Fibroblast of villous mesenchyme (primary cell): Measurements from ENCODE around the gene CD300LD. TPM values are rescaled to one million over a fixed set of nuclear protein-coding genes. Genes with fewer than 3 reads are reported as not detected.
"Not testable (repeated sequence)": the region's sequence is repeated elsewhere in the genome, so short reads cannot be mapped to it uniquely, and the experiment has no call there.

ENCODE experiments used
- DNase-seq: peaks from one replicate; pipeline ENCODE4 v3.0.0-alpha.2; 2010; ENCODE audit warnings: low read depth
- H3K4me3 ChIP-seq: 2 replicates; pipeline ENCODE4 v1.5.1; 2011; ENCODE audit warnings: low read depth, mild to moderate bottlenecking, low read length
- CTCF ChIP-seq: IDR thresholded peaks from 2 replicates; pipeline ENCODE4 v1.5.1; 2012; ENCODE audit warnings: low read depth, mild to moderate bottlenecking, low read length; ENCODE audit not compliant: insufficient read depth
- total RNA-seq: library from RNA; depleted of rRNA; stranded (reverse); fragments of >200 nt; gene quantifications from 2 replicates; pipeline ENCODE4 v1.2.3, GENCODE V29; 2012

Gene CD300LD
- total RNA-seq, 1 donor, result not detected

- no peak for DNase-seq
- H3K4me3 ChIP-seq, result no peak overlapping the region
- no peak for TF ChIP-seq CTCF
Measured at GRCh38 chr17:74585711-74586110, 6.4 kb downstream of the CD300LD start.

GRCh38 chr17:74584292-74585060 lies 7.6 kb downstream of the CD300LD start:
- H3K4me3 ChIP-seq, result no peak overlapping the region
- DNase-seq, result no peak
- TF ChIP-seq CTCF, result no peak

DNA sequence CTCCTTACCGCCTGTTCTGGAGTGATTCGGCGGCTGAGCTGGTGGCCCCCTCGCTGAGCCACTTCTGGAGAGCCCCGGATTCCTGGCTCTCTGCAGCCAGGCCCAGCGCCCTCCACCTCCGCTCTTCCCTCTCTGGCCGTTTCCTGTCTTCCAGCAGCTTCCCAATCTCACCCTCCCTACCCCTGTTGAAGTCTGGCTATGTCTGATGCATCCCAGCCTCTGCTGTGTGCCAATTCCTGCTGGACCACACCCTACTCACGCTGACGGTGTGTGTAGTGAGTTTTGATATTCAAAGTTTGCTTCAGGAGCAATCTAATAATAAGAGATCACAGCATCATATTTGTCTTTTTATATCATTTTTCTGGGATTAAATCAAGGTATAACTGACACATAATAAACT lies 9.4 kb downstream of the CD300LD start:
- H3K4me3 ChIP-seq, result no peak overlapping the region
- TF ChIP-seq CTCF, result no peak
- DNase-seq, result no peak

- TF ChIP-seq CTCF, result no peak
- DNase-seq, result no peak
Measured at GRCh38 chr17:74579900-74580299, 12.2 kb downstream of the CD300LD start.

GRCh38 chr17:74578979-74579378 lies 13.1 kb downstream of the CD300LD start:
- H3K4me3 ChIP-seq, result no peak overlapping the region
- no peak for TF ChIP-seq CTCF
- no peak for DNase-seq

More at GRCh38 chr17:74579900-74580299, 12.2 kb downstream of the CD300LD start:
- H3K4me3 ChIP-seq, result no peak overlapping the region

- H3K4me3 ChIP-seq, result no peak overlapping the region
- TF ChIP-seq CTCF, result no peak
- no peak for DNase-seq
Measured at GRCh38 chr17:74574489-74575142, 17.5 kb downstream of the CD300LD start.

DNA sequence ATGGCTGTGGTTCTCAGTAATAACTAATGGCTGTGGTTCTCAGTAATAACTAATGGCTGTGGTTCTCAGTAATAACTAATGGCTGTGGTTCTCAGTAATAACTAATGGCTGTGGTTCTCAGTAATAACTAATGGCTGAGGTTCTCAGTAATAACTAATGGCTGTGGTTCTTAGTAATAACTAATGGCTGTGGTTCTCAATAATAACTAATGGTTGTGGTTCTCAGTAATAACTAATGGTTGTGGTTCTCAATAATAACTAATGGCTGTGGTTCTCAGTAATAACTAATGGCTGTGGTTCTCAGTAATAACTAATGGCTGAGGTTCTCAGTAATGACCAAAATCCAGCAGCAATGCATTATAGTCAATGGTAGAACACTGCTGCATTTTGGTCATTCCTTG lies 18.4 kb downstream of the CD300LD start:
- not testable (repeated sequence) for H3K4me3 ChIP-seq, DNase-seq
